ENCODE results near the gene RBCK1. TPM values are rescaled to one million over a fixed set of nuclear protein-coding genes. Genes with fewer than 3 reads are reported as not detected.
A peak's percentile ranks its signal among the peaks of the same experiment; 100 is the strongest.
"Not testable (repeated sequence)": the region's sequence is repeated elsewhere in the genome, so short reads cannot be mapped to it uniquely, and the experiment has no call there.

The RBCK1 gene
- total and polyA plus RNA-seq, 4 donors: 52.8 to 118 (median 67.0) TPM

GRCh38 chr20:366041-366718, 41.9 kb upstream of the RBCK1 start:
- Histone ChIP-seq H3K9me3 (ENCODE audit: control insufficient read depth, low read length) (no peaks in the 10 kb centered on the region), H3K27me3 (ENCODE audit: control insufficient read depth in 1 of 2, insufficient read depth in 2 of 2, low read length in 1 of 2) (no peaks in the 10 kb centered on the region), H3K4me3 (ENCODE audit: low read length in 2 of 2) (no peak overlapping the region), H3K4me1 (ENCODE audit: control insufficient read depth in 1 of 2, insufficient read depth in 2 of 2, low read length in 2 of 2) (no peaks in the 10 kb centered on the region), H3K27ac (ENCODE audit: low read depth in 1 of 2, low read length in 2 of 2) (no peak overlapping the region), H3K36me3 (ENCODE audit: control insufficient read depth in 1 of 2, insufficient read depth in 2 of 2, low read length in 1 of 2) (no peaks in the 10 kb centered on the region)
- WGBS, 2 donors: 82 to 86% methylated on average over 7 of the region's 7 CpGs
- ATAC-seq (ENCODE audit: low FRiP score) (no peak), DNase-seq (no peak)
- intact Hi-C loops (cut with DNase I): loop anchor here in 1 of 2 donors (10.0 kb wide), 1 partner anchor 559 kb away; no protein-coding TSS in a partner anchor

- Histone ChIP-seq H3K27me3 (ENCODE audit: control insufficient read depth in 1 of 2, insufficient read depth in 2 of 2, low read length in 1 of 2) (no peaks in the 10 kb centered on the region), H3K36me3 (ENCODE audit: control insufficient read depth in 1 of 2, insufficient read depth in 2 of 2, low read length in 1 of 2) (no peaks in the 10 kb centered on the region), H3K4me1 (ENCODE audit: control insufficient read depth in 1 of 2, insufficient read depth in 2 of 2, low read length in 2 of 2) (no peaks in the 10 kb centered on the region), H3K4me3 (ENCODE audit: low read length in 2 of 2) (no peak overlapping the region), H3K27ac (ENCODE audit: low read depth in 1 of 2, low read length in 2 of 2) (no peak overlapping the region), H3K9me3 (ENCODE audit: control insufficient read depth, low read length) (no peaks in the 10 kb centered on the region)
- 85 to 86% methylated on average over 13 of the region's 13 CpGs for WGBS, 2 donors
- DNase-seq (no peak), ATAC-seq (ENCODE audit: low FRiP score) (no peak)
- intact Hi-C loops (cut with DNase I): loop anchor here in 1 of 2 donors (10.0 kb wide), 1 partner anchor 558 kb away; no protein-coding TSS in a partner anchor
Observed at GRCh38 chr20:366719-367485, 41.2 kb upstream of the RBCK1 start.

- H3K36me3 ChIP-seq (ENCODE audit: control insufficient read depth in 1 of 2, insufficient read depth in 2 of 2, low read length in 1 of 2): no peaks in the 10 kb centered on the region
- intact Hi-C loops (cut with DNase I): loop anchor here in 1 of 2 donors (10.0 kb wide), 1 partner anchor 557 kb away; no protein-coding TSS in a partner anchor
- H3K27me3 ChIP-seq (ENCODE audit: control insufficient read depth in 1 of 2, insufficient read depth in 2 of 2, low read length in 1 of 2): no peaks in the 10 kb centered on the region
- no peak overlapping the region for H3K4me3 ChIP-seq (ENCODE audit: low read length in 2 of 2)
- WGBS, 2 donors: 76 to 86% methylated on average over 8 of the region's 8 CpGs
- H3K4me1 ChIP-seq (ENCODE audit: control insufficient read depth in 1 of 2, insufficient read depth in 2 of 2, low read length in 2 of 2): no peaks in the 10 kb centered on the region
- no peak overlapping the region for H3K27ac ChIP-seq (ENCODE audit: low read depth in 1 of 2, low read length in 2 of 2)
- no peak for DNase-seq
- no peak for ATAC-seq (ENCODE audit: low FRiP score)
- no peaks in the 10 kb centered on the region for H3K9me3 ChIP-seq (ENCODE audit: control insufficient read depth, low read length)
Observed at GRCh38 chr20:367486-367887, 40.6 kb upstream of the RBCK1 start.

- DNase-seq: no peak
- H3K36me3 ChIP-seq (ENCODE audit: control insufficient read depth in 1 of 2, insufficient read depth in 2 of 2, low read length in 1 of 2): no peaks in the 10 kb centered on the region
- no peak overlapping the region for H3K27ac ChIP-seq (ENCODE audit: low read depth in 1 of 2, low read length in 2 of 2)
- WGBS, 2 donors: 95 to 97% methylated on average over 4 of the region's 4 CpGs
- intact Hi-C loops (cut with DNase I): loop anchor here in 1 of 2 donors (10.0 kb wide), 1 partner anchor 556 kb away; no protein-coding TSS in a partner anchor
- H3K9me3 ChIP-seq (ENCODE audit: control insufficient read depth, low read length): no peaks in the 10 kb centered on the region
- H3K4me1 ChIP-seq (ENCODE audit: control insufficient read depth in 1 of 2, insufficient read depth in 2 of 2, low read length in 2 of 2): no peaks in the 10 kb centered on the region
- no peak overlapping the region for H3K4me3 ChIP-seq (ENCODE audit: low read length in 2 of 2)
- H3K27me3 ChIP-seq (ENCODE audit: control insufficient read depth in 1 of 2, insufficient read depth in 2 of 2, low read length in 1 of 2): no peaks in the 10 kb centered on the region
- no peak for ATAC-seq (ENCODE audit: low FRiP score)
Observed at GRCh38 chr20:368915-369314, 39.2 kb upstream of the RBCK1 start.

DNA sequence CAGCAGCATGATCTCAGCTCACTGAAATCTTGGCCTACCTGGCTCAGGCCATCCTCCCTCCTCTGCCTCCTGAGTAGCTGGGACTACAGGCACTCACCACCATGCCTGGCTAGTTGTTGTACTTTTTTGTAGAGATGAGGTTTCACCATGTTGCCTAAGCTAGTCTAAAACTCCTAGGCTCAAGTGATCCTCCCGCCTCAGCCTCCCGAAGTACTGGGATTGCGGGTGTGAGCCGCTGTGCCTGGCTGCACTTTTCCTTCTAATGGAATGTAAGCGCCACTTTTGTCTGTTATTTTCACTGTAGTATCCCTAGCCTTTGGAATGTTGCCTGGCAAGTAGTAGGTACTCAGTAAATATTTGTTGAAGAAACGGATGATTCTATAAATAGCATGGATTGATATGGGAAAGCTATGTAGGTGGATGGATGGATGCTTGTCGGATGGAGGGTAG, 37.9 kb upstream of the RBCK1 start:
- H3K36me3 ChIP-seq (ENCODE audit: control insufficient read depth in 1 of 2, insufficient read depth in 2 of 2, low read length in 1 of 2): no peaks in the 10 kb centered on the region
- intact Hi-C loops (cut with DNase I): no loop called here
- no peaks in the 10 kb centered on the region for H3K9me3 ChIP-seq (ENCODE audit: control insufficient read depth, low read length)
- H3K27me3 ChIP-seq (ENCODE audit: control insufficient read depth in 1 of 2, insufficient read depth in 2 of 2, low read length in 1 of 2): no peaks in the 10 kb centered on the region
- no peaks in the 10 kb centered on the region for H3K4me1 ChIP-seq (ENCODE audit: control insufficient read depth in 1 of 2, insufficient read depth in 2 of 2, low read length in 2 of 2)
- no peak for ATAC-seq (ENCODE audit: low FRiP score)
- 54 to 55% methylated on average over 7 of the region's 7 CpGs for WGBS, 2 donors
- H3K4me3 ChIP-seq (ENCODE audit: low read length in 2 of 2): no peak overlapping the region
- no peak overlapping the region for H3K27ac ChIP-seq (ENCODE audit: low read depth in 1 of 2, low read length in 2 of 2)
- no peak for DNase-seq

DNA sequence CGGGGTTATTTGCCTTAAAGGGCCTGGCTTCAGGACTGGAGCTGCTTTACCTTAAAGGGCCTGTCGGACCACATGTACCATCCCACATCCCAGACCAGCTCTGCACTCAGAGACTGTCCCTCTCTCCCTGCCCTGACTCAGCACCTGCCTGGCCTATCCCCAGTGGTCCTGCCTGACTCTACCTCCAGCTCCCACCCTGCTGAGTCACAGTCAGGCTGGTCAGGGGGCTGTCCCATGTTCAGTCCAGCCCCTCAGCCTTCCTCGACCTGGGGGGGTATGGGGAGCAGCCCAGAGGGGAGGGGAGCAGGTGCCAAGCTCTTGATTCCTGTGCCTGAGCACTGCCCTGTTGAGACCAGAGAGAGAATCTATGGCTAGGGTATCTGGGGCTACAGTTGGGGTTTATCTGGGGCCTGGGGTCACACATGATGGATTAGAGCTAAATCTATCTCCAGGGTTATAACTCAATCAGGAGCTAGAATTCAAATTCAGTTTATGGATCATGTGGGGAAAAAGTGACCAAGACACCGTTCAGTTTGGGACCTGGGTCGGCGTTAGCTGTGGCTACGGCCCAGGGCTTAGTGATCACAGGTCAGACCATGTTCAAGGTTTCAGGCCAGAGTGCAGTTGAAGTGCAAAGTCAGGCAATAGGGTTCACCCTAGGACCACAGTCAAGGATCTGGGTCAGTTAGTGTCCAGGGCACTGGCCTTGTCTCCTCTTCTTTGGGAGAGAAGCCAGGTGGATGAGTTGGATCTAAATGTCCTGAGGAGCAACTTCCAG, 36.9 kb upstream of the RBCK1 start:
- no peak overlapping the region for H3K4me3 ChIP-seq (ENCODE audit: low read length in 2 of 2)
- 85 to 86% methylated on average over 7 of the region's 7 CpGs for WGBS, 2 donors
- DNase-seq: no peak
- intact Hi-C loops (cut with DNase I): no loop called here
- ATAC-seq (ENCODE audit: low FRiP score): no peak
- no peaks in the 10 kb centered on the region for H3K36me3 ChIP-seq (ENCODE audit: control insufficient read depth in 1 of 2, insufficient read depth in 2 of 2, low read length in 1 of 2)
- H3K9me3 ChIP-seq (ENCODE audit: control insufficient read depth, low read length): no peaks in the 10 kb centered on the region
- H3K27me3 ChIP-seq (ENCODE audit: control insufficient read depth in 1 of 2, insufficient read depth in 2 of 2, low read length in 1 of 2): no peaks in the 10 kb centered on the region
- H3K27ac ChIP-seq (ENCODE audit: low read depth in 1 of 2, low read length in 2 of 2): no peak overlapping the region
- no peaks in the 10 kb centered on the region for H3K4me1 ChIP-seq (ENCODE audit: control insufficient read depth in 1 of 2, insufficient read depth in 2 of 2, low read length in 2 of 2)

- no peaks in the 10 kb centered on the region for H3K4me1 ChIP-seq (ENCODE audit: control insufficient read depth in 1 of 2, insufficient read depth in 2 of 2, low read length in 2 of 2)
- no peak overlapping the region for H3K27ac ChIP-seq (ENCODE audit: low read depth in 1 of 2, low read length in 2 of 2)
- DNase-seq (peak; percentile 72 to 86), ATAC-seq (ENCODE audit: low FRiP score) (peak; percentile 59)
- no peaks in the 10 kb centered on the region for H3K9me3 ChIP-seq (ENCODE audit: control insufficient read depth, low read length)
- intact Hi-C loops (cut with DNase I): no loop called here
- no peak overlapping the region for H3K4me3 ChIP-seq (ENCODE audit: low read length in 2 of 2)
- no peaks in the 10 kb centered on the region for H3K36me3 ChIP-seq (ENCODE audit: control insufficient read depth in 1 of 2, insufficient read depth in 2 of 2, low read length in 1 of 2)
- WGBS, 2 donors: 79 to 90% methylated on average over 10 of the region's 10 CpGs
- H3K27me3 ChIP-seq (ENCODE audit: control insufficient read depth in 1 of 2, insufficient read depth in 2 of 2, low read length in 1 of 2): no peaks in the 10 kb centered on the region
Observed at GRCh38 chr20:371755-372542, 36.1 kb upstream of the RBCK1 start.

- H3K9me3 ChIP-seq (ENCODE audit: control insufficient read depth, low read length); H3K27ac ChIP-seq (ENCODE audit: low read depth in 1 of 2, low read length in 2 of 2); ATAC-seq (ENCODE audit: low FRiP score); DNase-seq; H3K36me3 ChIP-seq (ENCODE audit: control insufficient read depth in 1 of 2, insufficient read depth in 2 of 2, low read length in 1 of 2); H3K4me3 ChIP-seq (ENCODE audit: low read length in 2 of 2); intact Hi-C loops (cut with DNase I); H3K27me3 ChIP-seq (ENCODE audit: control insufficient read depth in 1 of 2, insufficient read depth in 2 of 2, low read length in 1 of 2); H3K4me1 ChIP-seq (ENCODE audit: control insufficient read depth in 1 of 2, insufficient read depth in 2 of 2, low read length in 2 of 2): not testable (repeated sequence)
- WGBS, 2 donors: 96 to 97% methylated on average over 11 of the region's 11 CpGs
Observed at GRCh38 chr20:372543-373082, 35.5 kb upstream of the RBCK1 start.

All from aorta (tissue), 5 donors.